ENCODE measurements around the gene ZSCAN12.

Gene ZSCAN12

GRCh38 chr6:28371280-28371679 lies 28.3 kb downstream of the ZSCAN12 start:
- no peaks in the 10 kb centered on the region for H3F3A ChIP-seq (ENCODE audit: low read depth)
- H3K9me3 ChIP-seq (ENCODE audit: insufficient read depth, low read depth, low read length) = no peaks in the 10 kb centered on the region
- H3K4me1 ChIP-seq (ENCODE audit: insufficient read depth, low read length, poor library complexity, severe bottlenecking) = no peaks in the 10 kb centered on the region
- no peaks in the 10 kb centered on the region for H3K36me3 ChIP-seq (ENCODE audit: insufficient read depth, low read length)
- no peaks in the 10 kb centered on the region for H3K9me2 ChIP-seq (replicated peaks; ENCODE audit: low read depth, low read length)
- no peak overlapping the region for H3K4me3 ChIP-seq (ENCODE audit: low read length, poor library complexity, severe bottlenecking)
- H3K9ac ChIP-seq (ENCODE audit: low read depth, low read length, poor library complexity, severe bottlenecking) = no peak overlapping the region
- H2AFZ ChIP-seq (ENCODE audit: low read length) = no peak overlapping the region
- no peak overlapping the region for H3K4me2 ChIP-seq (ENCODE audit: low read depth, low read length, poor library complexity, severe bottlenecking)
- no peaks in the 10 kb centered on the region for H4K20me1 ChIP-seq (ENCODE audit: insufficient read depth, low read length, poor library complexity, severe bottlenecking)
- TF ChIP-seq, protein P1, sequence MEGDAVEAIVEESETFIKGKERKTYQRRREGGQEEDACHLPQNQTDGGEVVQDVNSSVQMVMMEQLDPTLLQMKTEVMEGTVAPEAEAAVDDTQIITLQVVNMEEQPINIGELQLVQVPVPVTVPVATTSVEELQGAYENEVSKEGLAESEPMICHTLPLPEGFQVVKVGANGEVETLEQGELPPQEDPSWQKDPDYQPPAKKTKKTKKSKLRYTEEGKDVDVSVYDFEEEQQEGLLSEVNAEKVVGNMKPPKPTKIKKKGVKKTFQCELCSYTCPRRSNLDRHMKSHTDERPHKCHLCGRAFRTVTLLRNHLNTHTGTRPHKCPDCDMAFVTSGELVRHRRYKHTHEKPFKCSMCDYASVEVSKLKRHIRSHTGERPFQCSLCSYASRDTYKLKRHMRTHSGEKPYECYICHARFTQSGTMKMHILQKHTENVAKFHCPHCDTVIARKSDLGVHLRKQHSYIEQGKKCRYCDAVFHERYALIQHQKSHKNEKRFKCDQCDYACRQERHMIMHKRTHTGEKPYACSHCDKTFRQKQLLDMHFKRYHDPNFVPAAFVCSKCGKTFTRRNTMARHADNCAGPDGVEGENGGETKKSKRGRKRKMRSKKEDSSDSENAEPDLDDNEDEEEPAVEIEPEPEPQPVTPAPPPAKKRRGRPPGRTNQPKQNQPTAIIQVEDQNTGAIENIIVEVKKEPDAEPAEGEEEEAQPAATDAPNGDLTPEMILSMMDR (conservative IDR thresholded peaks at IDR 0.05; ENCODE audit: low read length) = no peak
- no peaks in the 10 kb centered on the region for H3K79me2 ChIP-seq (ENCODE audit: insufficient read depth, low read length)
- H3K27me3 ChIP-seq (ENCODE audit: insufficient read depth, low read length, poor library complexity, severe bottlenecking) = no peaks in the 10 kb centered on the region

DNA sequence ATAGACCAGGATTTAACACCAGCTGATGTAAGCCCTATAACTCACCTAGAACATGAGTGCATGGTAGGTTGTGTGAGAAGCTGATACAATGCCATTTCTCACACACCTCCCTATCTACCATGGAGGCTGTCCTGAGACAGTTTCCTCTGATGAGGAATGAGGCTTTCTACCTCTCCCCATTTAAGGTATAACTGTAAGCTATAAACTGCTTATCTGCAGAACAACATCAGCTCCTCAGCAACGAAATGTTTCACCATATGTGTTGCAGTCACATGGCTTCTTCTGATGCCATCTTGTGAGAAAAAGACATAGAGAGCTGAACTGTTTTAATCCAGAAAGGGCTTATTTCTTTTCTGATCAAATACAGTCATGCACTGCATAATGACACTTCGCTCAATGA lies 29.1 kb downstream of the ZSCAN12 start:
- no peaks in the 10 kb centered on the region for H3K4me1 ChIP-seq (ENCODE audit: insufficient read depth, low read length, poor library complexity, severe bottlenecking)
- TF ChIP-seq, protein P1 (conservative IDR thresholded peaks at IDR 0.05; ENCODE audit: low read length) = no peak
- TF ChIP-seq EZH2phosphoT487 (IDR thresholded peaks at IDR 0.05; ENCODE audit: borderline replicate concordance) = no peak
- no peaks in the 10 kb centered on the region for H3F3A ChIP-seq (ENCODE audit: low read depth)
- no peak overlapping the region for H3K9ac ChIP-seq (ENCODE audit: low read depth, low read length, poor library complexity, severe bottlenecking)
- no peak overlapping the region for H3K4me3 ChIP-seq (ENCODE audit: low read length, poor library complexity, severe bottlenecking)
- no peaks in the 10 kb centered on the region for H4K20me1 ChIP-seq (ENCODE audit: insufficient read depth, low read length, poor library complexity, severe bottlenecking)
- H3K9me2 ChIP-seq (replicated peaks; ENCODE audit: low read depth, low read length) = no peaks in the 10 kb centered on the region
- peaks cover 3% of the 10 kb centered on the region; the same call in 1 of the 2 replicates for H3K36me3 ChIP-seq (ENCODE audit: insufficient read depth, low read length)
- H3K79me2 ChIP-seq (ENCODE audit: insufficient read depth, low read length) = no peaks in the 10 kb centered on the region
- no peak overlapping the region for H3K4me2 ChIP-seq (ENCODE audit: low read depth, low read length, poor library complexity, severe bottlenecking)
- no peaks in the 10 kb centered on the region for H3K27me3 ChIP-seq (ENCODE audit: insufficient read depth, low read length, poor library complexity, severe bottlenecking)
- no peak overlapping the region for H2AFZ ChIP-seq (ENCODE audit: low read length)
- H3K9me3 ChIP-seq (ENCODE audit: insufficient read depth, low read depth, low read length) = no peaks in the 10 kb centered on the region

- no peak overlapping the region for H3K9ac ChIP-seq (ENCODE audit: low read depth, low read length, poor library complexity, severe bottlenecking)
- no peaks in the 10 kb centered on the region for H3K9me2 ChIP-seq (replicated peaks; ENCODE audit: low read depth, low read length)
- H3K4me2 ChIP-seq (ENCODE audit: low read depth, low read length, poor library complexity, severe bottlenecking) = no peak overlapping the region
- H3K79me2 ChIP-seq (ENCODE audit: insufficient read depth, low read length) = no peaks in the 10 kb centered on the region
- H3K27me3 ChIP-seq (ENCODE audit: insufficient read depth, low read length, poor library complexity, severe bottlenecking) = no peaks in the 10 kb centered on the region
- no peak overlapping the region for H2AFZ ChIP-seq (ENCODE audit: low read length)
- H3K4me3 ChIP-seq (ENCODE audit: low read length, poor library complexity, severe bottlenecking) = no peak overlapping the region
- no peaks in the 10 kb centered on the region for H3K9me3 ChIP-seq (ENCODE audit: insufficient read depth, low read depth, low read length)
- no peaks in the 10 kb centered on the region for H4K20me1 ChIP-seq (ENCODE audit: insufficient read depth, low read length, poor library complexity, severe bottlenecking)
- TF ChIP-seq, protein P1 (conservative IDR thresholded peaks at IDR 0.05; ENCODE audit: low read length) = no peak
- no peak for TF ChIP-seq EZH2phosphoT487 (IDR thresholded peaks at IDR 0.05; ENCODE audit: borderline replicate concordance)
- peaks cover 3% of the 10 kb centered on the region; the same call in 1 of the 2 replicates for H3K36me3 ChIP-seq (ENCODE audit: insufficient read depth, low read length)
- no peaks in the 10 kb centered on the region for H3F3A ChIP-seq (ENCODE audit: low read depth)
- no peaks in the 10 kb centered on the region for H3K4me1 ChIP-seq (ENCODE audit: insufficient read depth, low read length, poor library complexity, severe bottlenecking)
These were observed 30.1 kb downstream of the ZSCAN12 start for GRCh38 chr6:28369463-28369862.
